ENCODE measurements around the gene SCRN1. TPM values are rescaled to one million over a fixed set of nuclear protein-coding genes. Genes with fewer than 3 reads are reported as not detected.

The SCRN1 gene
- total RNA-seq, 2 experiments from 2014 or later, result 37.1 to 62.7 TPM

DNA sequence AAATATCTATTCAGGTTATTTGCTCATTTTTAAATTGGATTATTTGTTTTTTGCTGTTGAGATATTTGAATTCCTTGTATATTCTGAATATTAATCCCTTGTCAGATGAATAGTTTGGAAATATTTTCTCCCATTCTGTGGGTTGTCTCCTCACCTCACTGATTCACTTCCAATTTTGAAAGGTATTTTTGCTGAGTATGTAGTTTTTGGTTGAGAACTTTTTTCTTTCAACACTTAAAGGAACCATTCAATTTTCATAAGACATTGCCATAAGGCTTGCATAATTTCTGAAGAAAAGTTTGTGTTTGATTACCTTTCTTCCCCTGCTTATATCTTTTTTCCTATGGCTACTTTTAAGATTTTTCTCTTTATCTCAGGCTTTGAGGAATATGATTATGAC, 8.9 kb upstream of the SCRN1 start:
- no peak for DNase-seq (ENCODE audit: low spot score)
- H3K4me2 ChIP-seq (ENCODE audit: low read length), result no peak overlapping the region
- peaks cover 22% of the 10 kb centered on the region; the same call in 1 of the 2 replicates for H3K9me3 ChIP-seq (ENCODE audit: low read length)
- no peaks in the 10 kb centered on the region for H4K20me1 ChIP-seq (ENCODE audit: insufficient read depth, low read length)
- H3K36me3 ChIP-seq (ENCODE audit: insufficient read depth, low read length), result no peaks in the 10 kb centered on the region; the same call in 1 of the 2 replicates
- intact Hi-C loops (cut with micrococcal nuclease; ENCODE audit: unreplicated experiment), result no loop called here
- no TSS peak for BruUV-seq (replicated peaks)
- no peak overlapping the region for H3K27ac ChIP-seq (ENCODE audit: low read depth, low read length, poor library complexity, severe bottlenecking)
- ChIA-PET CTCF (ENCODE audit: unreplicated experiment) (no interaction called here), POLR2A (interaction anchor here (0.6 to 1.2 kb wide), 2 partner anchors 14 to 132 kb away, joined by 3 read pairs; no protein-coding TSS in a partner anchor)
- no peak overlapping the region for H2AFZ ChIP-seq (ENCODE audit: low read length)
- TF ChIP-seq, protein P1, sequence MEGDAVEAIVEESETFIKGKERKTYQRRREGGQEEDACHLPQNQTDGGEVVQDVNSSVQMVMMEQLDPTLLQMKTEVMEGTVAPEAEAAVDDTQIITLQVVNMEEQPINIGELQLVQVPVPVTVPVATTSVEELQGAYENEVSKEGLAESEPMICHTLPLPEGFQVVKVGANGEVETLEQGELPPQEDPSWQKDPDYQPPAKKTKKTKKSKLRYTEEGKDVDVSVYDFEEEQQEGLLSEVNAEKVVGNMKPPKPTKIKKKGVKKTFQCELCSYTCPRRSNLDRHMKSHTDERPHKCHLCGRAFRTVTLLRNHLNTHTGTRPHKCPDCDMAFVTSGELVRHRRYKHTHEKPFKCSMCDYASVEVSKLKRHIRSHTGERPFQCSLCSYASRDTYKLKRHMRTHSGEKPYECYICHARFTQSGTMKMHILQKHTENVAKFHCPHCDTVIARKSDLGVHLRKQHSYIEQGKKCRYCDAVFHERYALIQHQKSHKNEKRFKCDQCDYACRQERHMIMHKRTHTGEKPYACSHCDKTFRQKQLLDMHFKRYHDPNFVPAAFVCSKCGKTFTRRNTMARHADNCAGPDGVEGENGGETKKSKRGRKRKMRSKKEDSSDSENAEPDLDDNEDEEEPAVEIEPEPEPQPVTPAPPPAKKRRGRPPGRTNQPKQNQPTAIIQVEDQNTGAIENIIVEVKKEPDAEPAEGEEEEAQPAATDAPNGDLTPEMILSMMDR (conservative IDR thresholded peaks at IDR 0.05; ENCODE audit: low read length), result no peak
- no peak for TF ChIP-seq EZH2phosphoT487 (IDR thresholded peaks at IDR 0.05; ENCODE audit: borderline replicate concordance, low read depth, low read length)
- no peak overlapping the region for H3K4me3 ChIP-seq (ENCODE audit: low read depth, low read length, poor library complexity, severe bottlenecking)
- H3K9me2 ChIP-seq (ENCODE audit: insufficient read depth, low read length), result no peaks in the 10 kb centered on the region
- no peaks in the 10 kb centered on the region for H3K79me2 ChIP-seq (ENCODE audit: insufficient read depth, low read depth, low read length)
- H3K4me1 ChIP-seq (ENCODE audit: insufficient read depth, low read length, poor library complexity, severe bottlenecking), result no peaks in the 10 kb centered on the region

DNA sequence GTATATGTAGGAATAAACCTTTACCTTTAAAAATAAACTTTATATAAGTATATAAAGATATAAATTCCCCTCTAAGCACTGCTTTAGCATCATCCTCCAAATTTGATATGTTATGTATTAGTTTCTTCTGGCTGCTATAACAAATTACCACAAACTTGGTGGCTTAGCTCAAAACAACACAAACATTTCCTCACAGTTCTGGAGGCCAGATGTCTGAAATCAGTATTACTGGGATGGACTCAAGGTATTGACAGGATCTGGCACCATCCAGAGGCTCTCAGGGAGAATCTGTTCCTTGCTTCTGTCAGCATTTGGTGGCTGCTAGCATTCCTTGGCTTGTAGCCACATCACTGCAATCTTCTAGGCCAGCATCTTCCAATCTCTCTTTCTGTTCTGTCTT, 6.7 kb upstream of the SCRN1 start:
- Histone ChIP-seq H3K4me3 (ENCODE audit: low read depth, low read length, poor library complexity, severe bottlenecking) (no peak overlapping the region), H3K27ac (ENCODE audit: low read depth, low read length, poor library complexity, severe bottlenecking) (no peak overlapping the region), H2AFZ (ENCODE audit: low read length) (no peak overlapping the region), H3K36me3 (ENCODE audit: insufficient read depth, low read length) (no peaks in the 10 kb centered on the region; the same call in 1 of the 2 replicates), H3K9me3 (ENCODE audit: low read length) (peaks cover 33% of the 10 kb centered on the region), H3K9me2 (ENCODE audit: insufficient read depth, low read length) (no peaks in the 10 kb centered on the region), H4K20me1 (ENCODE audit: insufficient read depth, low read length) (no peaks in the 10 kb centered on the region), H3K79me2 (ENCODE audit: insufficient read depth, low read depth, low read length) (no peaks in the 10 kb centered on the region), H3K4me2 (ENCODE audit: low read length) (no peak overlapping the region), H3K4me1 (ENCODE audit: insufficient read depth, low read length, poor library complexity, severe bottlenecking) (no peaks in the 10 kb centered on the region)
- no TSS peak for BruUV-seq (replicated peaks)
- ChIA-PET CTCF (ENCODE audit: unreplicated experiment) (no interaction called here), POLR2A (interaction anchor here (0.8 to 1.3 kb wide), 2 partner anchors 8 to 65 kb away, joined by 3 to 5 read pairs; no protein-coding TSS in a partner anchor)
- TF ChIP-seq, protein P1 (conservative IDR thresholded peaks at IDR 0.05; ENCODE audit: low read length), result no peak
- TF ChIP-seq EZH2phosphoT487 (IDR thresholded peaks at IDR 0.05; ENCODE audit: borderline replicate concordance, low read depth, low read length), result no peak
- DNase-seq (ENCODE audit: low spot score), result no peak
- intact Hi-C loops (cut with micrococcal nuclease; ENCODE audit: unreplicated experiment), result no loop called here

DNA sequence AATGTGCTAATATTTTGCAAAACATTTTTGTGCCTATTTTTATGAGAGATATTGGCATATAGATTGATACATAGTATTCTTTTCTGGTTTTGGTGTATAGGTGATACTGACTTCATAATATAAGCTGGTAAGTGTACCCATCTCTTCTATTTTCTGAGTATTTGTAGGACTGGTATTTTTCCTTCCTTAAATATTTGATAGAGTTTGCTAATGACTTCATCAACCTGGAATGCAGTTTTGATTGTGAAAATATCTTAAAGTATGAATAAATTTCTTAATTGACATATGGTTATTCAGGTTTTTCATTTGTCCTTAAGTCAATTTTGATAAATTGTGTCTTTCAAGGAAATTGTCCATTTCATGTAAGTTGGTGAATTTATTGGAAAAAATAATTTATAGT, 6.1 kb upstream of the SCRN1 start:
- Histone ChIP-seq H3K4me2 (ENCODE audit: low read length) (no peak overlapping the region), H3K9me3 (ENCODE audit: low read length) (peaks cover 33% of the 10 kb centered on the region), H3K36me3 (ENCODE audit: insufficient read depth, low read length) (no peaks in the 10 kb centered on the region; the same call in 1 of the 2 replicates), H3K79me2 (ENCODE audit: insufficient read depth, low read depth, low read length) (no peaks in the 10 kb centered on the region), H2AFZ (ENCODE audit: low read length) (no peak overlapping the region), H3K9me2 (ENCODE audit: insufficient read depth, low read length) (no peaks in the 10 kb centered on the region), H3K4me1 (ENCODE audit: insufficient read depth, low read length, poor library complexity, severe bottlenecking) (no peaks in the 10 kb centered on the region), H4K20me1 (ENCODE audit: insufficient read depth, low read length) (no peaks in the 10 kb centered on the region), H3K4me3 (ENCODE audit: low read depth, low read length, poor library complexity, severe bottlenecking) (no peak overlapping the region), H3K27ac (ENCODE audit: low read depth, low read length, poor library complexity, severe bottlenecking) (no peak overlapping the region)
- no peak for DNase-seq (ENCODE audit: low spot score)
- intact Hi-C loops (cut with micrococcal nuclease; ENCODE audit: unreplicated experiment), result no loop called here
- BruUV-seq (replicated peaks), result no TSS peak
- ChIA-PET CTCF (ENCODE audit: unreplicated experiment) (no interaction called here), POLR2A (interaction anchor here (1.3 kb wide), 1 partner anchor 9 kb away, joined by 5 read pairs; no protein-coding TSS in a partner anchor)
- TF ChIP-seq, protein P1 (conservative IDR thresholded peaks at IDR 0.05; ENCODE audit: low read length), result no peak
- no peak for TF ChIP-seq EZH2phosphoT487 (IDR thresholded peaks at IDR 0.05; ENCODE audit: borderline replicate concordance, low read depth, low read length)

Data from OCI-LY7 (cell line).